ENCODE measurements around the gene NTSR2. TPM values are rescaled to one million over a fixed set of nuclear protein-coding genes. Genes with fewer than 3 reads are reported as not detected.

Gene NTSR2
- total and polyA plus RNA-seq, 10 of the 15 experiments (the other 5 are each of a cell fraction or from before 2014, with no cell fraction given): not detected

- in situ Hi-C loops (cut with MboI): no loop called here
- H2AFZ ChIP-seq (ENCODE audit: control insufficient read depth, low read depth, low read length): no peak overlapping the region
- RAD21 ChIA-PET (ENCODE audit: unreplicated experiment): interaction anchor here (1.2 kb wide), 1 partner anchor 46 kb away, joined by 3 read pairs; no protein-coding TSS in a partner anchor
- no peak for TF ChIP-seq CTCF (IDR thresholded peaks at IDR 0.05 in 2 of 3, conservative IDR thresholded peaks at IDR 0.05 in 1 of 3; ENCODE audit: control insufficient read depth in 2 of 3, extremely low read depth in 1 of 3, insufficient read depth in 1 of 3, low read depth in 3 of 3, low read length in 3 of 3)
- no peak for TF ChIP-seq MLLT1 (IDR thresholded peaks at IDR 0.05)
- no peak for TF ChIP-seq ESRRA (IDR thresholded peaks at IDR 0.05; ENCODE audit: low read length)
- TF ChIP-seq, protein P1, sequence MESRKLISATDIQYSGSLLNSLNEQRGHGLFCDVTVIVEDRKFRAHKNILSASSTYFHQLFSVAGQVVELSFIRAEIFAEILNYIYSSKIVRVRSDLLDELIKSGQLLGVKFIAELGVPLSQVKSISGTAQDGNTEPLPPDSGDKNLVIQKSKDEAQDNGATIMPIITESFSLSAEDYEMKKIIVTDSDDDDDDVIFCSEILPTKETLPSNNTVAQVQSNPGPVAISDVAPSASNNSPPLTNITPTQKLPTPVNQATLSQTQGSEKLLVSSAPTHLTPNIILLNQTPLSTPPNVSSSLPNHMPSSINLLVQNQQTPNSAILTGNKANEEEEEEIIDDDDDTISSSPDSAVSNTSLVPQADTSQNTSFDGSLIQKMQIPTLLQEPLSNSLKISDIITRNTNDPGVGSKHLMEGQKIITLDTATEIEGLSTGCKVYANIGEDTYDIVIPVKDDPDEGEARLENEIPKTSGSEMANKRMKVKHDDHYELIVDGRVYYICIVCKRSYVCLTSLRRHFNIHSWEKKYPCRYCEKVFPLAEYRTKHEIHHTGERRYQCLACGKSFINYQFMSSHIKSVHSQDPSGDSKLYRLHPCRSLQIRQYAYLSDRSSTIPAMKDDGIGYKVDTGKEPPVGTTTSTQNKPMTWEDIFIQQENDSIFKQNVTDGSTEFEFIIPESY (IDR thresholded peaks at IDR 0.05): no peak
- no peak for TF ChIP-seq STAT3 (IDR thresholded peaks at IDR 0.05; ENCODE audit: low read depth, low read length)
- no peak for TF ChIP-seq PAX8 (IDR thresholded peaks at IDR 0.05)
- TF ChIP-seq KDM1A (IDR thresholded peaks at IDR 0.05; ENCODE audit: borderline replicate concordance): no peak
- no peak for TF ChIP-seq MXI1 (IDR thresholded peaks at IDR 0.05; ENCODE audit: low read depth, low read length)
- TF ChIP-seq RBBP5 (conservative IDR thresholded peaks at IDR 0.05): no peak
- no peak for TF ChIP-seq CHD1 (IDR thresholded peaks at IDR 0.05; ENCODE audit: low read depth, low read length)
- no peak for TF ChIP-seq RFX5 (IDR thresholded peaks at IDR 0.05; ENCODE audit: low read depth, low read length)
- TF ChIP-seq, protein P2, sequence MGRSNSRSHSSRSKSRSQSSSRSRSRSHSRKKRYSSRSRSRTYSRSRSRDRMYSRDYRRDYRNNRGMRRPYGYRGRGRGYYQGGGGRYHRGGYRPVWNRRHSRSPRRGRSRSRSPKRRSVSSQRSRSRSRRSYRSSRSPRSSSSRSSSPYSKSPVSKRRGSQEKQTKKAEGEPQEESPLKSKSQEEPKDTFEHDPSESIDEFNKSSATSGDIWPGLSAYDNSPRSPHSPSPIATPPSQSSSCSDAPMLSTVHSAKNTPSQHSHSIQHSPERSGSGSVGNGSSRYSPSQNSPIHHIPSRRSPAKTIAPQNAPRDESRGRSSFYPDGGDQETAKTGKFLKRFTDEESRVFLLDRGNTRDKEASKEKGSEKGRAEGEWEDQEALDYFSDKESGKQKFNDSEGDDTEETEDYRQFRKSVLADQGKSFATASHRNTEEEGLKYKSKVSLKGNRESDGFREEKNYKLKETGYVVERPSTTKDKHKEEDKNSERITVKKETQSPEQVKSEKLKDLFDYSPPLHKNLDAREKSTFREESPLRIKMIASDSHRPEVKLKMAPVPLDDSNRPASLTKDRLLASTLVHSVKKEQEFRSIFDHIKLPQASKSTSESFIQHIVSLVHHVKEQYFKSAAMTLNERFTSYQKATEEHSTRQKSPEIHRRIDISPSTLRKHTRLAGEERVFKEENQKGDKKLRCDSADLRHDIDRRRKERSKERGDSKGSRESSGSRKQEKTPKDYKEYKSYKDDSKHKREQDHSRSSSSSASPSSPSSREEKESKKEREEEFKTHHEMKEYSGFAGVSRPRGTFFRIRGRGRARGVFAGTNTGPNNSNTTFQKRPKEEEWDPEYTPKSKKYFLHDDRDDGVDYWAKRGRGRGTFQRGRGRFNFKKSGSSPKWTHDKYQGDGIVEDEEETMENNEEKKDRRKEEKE (IDR thresholded peaks at IDR 0.05): no peak
- TF ChIP-seq SMAD1 (IDR thresholded peaks at IDR 0.05; ENCODE audit: low read depth, partially characterized antibody): no peak
- no peak for TF ChIP-seq FOXK2 (IDR thresholded peaks at IDR 0.05)
- TF ChIP-seq IKZF1 (conservative IDR thresholded peaks at IDR 0.05): no peak
- no peak for TF ChIP-seq STAT1 (conservative IDR thresholded peaks at IDR 0.05)
- TF ChIP-seq HDGF (IDR thresholded peaks at IDR 0.05): no peak
Measured at GRCh38 chr2:11705063-11705462, 35.1 kb upstream of the NTSR2 start.

More at GRCh38 chr2:11705063-11705462, 35.1 kb upstream of the NTSR2 start:
- H4K20me1 ChIP-seq (ENCODE audit: control insufficient read depth, insufficient read depth): no peaks in the 10 kb centered on the region
- CTCF ChIA-PET: interaction anchor here (0.7 to 2.0 kb wide), 4 partner anchors 12 to 1227 kb away, joined by 3 to 5 read pairs (median 4); no protein-coding TSS in a partner anchor
- ATAC-seq: no peak
- no peaks in the 10 kb centered on the region for H3K4me1 ChIP-seq (ENCODE audit: control insufficient read depth, insufficient read depth, low read length)
- H3K27ac ChIP-seq (ENCODE audit: control insufficient read depth, insufficient read depth): no peak overlapping the region
- DNase-seq (ENCODE audit: low read depth, low spot score): no peak
- H3K27me3 ChIP-seq (replicated peaks in 1 of 2; ENCODE audit: control insufficient read depth in 2 of 2, insufficient read depth in 2 of 2, low read length in 1 of 2): peaks cover 0 to 1% of the 10 kb centered on the region in 2 experiments; a peak in 2 of 4 replicates
- no peak overlapping the region for H3K4me2 ChIP-seq (ENCODE audit: control insufficient read depth, insufficient read depth)
- no peak overlapping the region for H3K4me3 ChIP-seq
- SMC1A ChIA-PET (ENCODE audit: uncharacterized antibody, unreplicated experiment): interaction anchor here (1.0 to 1.3 kb wide), 3 partner anchors 12 to 75 kb away, joined by 3 to 5 read pairs (median 3); no protein-coding TSS in a partner anchor
- no peaks in the 10 kb centered on the region for H3K36me3 ChIP-seq (ENCODE audit: control insufficient read depth in 2 of 2, insufficient read depth in 2 of 2, low read length in 1 of 2)
- no TSS peak for BruUV-seq (replicated peaks)
- H3K79me2 ChIP-seq (ENCODE audit: control insufficient read depth, insufficient read depth, low read length): no peaks in the 10 kb centered on the region
- FAIRE-seq: no peak
- intact Hi-C loops (cut with micrococcal nuclease; ENCODE audit: unreplicated experiment): no loop called here
- no peak overlapping the region for H3K9ac ChIP-seq (ENCODE audit: control insufficient read depth, insufficient read depth, low read length)
- 54% methylated on average over 4 of the region's 4 CpGs for WGBS (ENCODE audit: insufficient coverage, insufficient replicate concordance, low lambda C conversion rate, missing lambda C conversion rate)
- POLR2A ChIA-PET: interaction anchor here (0.5 kb wide), 1 partner anchor 36 kb away, joined by 3 read pairs; no protein-coding TSS in a partner anchor
- no peaks in the 10 kb centered on the region; the same call in 2 of the 3 replicates for H3K9me3 ChIP-seq (replicated peaks; ENCODE audit: control insufficient read depth, insufficient read depth, low read length)
